GOT3 (cell line): ENCODE measurements around the gene RSPRY1.
A peak's percentile ranks its signal among the peaks of the same experiment; 100 is the strongest.

Experiments
- DNase-seq: peaks from one replicate; lab custom pipeline; 2025; ENCODE audit warnings: mixed read lengths; lab: John Stamatoyannopoulos, UW

The RSPRY1 gene

GRCh38 chr16:57185945-57186871 lies at the start of gene RSPRY1, which contains the start of gene PSME3IP1:
RSPRY1 (plus strand) TSS chr16:57186329; CDS start chr16:57204659, 18,330 bp downstream.
PSME3IP1 (minus strand) TSS chr16:57186039; CDS start chr16:57173854, 12,185 bp downstream.
- peak; percentile 94 for DNase-seq

- DNase-seq: no peak
Observed at GRCh38 chr16:57137043-57137442, 49.1 kb upstream of the RSPRY1 start.

GRCh38 chr16:57137566-57138273 lies 48.4 kb upstream of the RSPRY1 start:
- no peak for DNase-seq

- no peak for DNase-seq
Observed at GRCh38 chr16:57138281-57138935, 47.7 kb upstream of the RSPRY1 start.

DNA sequence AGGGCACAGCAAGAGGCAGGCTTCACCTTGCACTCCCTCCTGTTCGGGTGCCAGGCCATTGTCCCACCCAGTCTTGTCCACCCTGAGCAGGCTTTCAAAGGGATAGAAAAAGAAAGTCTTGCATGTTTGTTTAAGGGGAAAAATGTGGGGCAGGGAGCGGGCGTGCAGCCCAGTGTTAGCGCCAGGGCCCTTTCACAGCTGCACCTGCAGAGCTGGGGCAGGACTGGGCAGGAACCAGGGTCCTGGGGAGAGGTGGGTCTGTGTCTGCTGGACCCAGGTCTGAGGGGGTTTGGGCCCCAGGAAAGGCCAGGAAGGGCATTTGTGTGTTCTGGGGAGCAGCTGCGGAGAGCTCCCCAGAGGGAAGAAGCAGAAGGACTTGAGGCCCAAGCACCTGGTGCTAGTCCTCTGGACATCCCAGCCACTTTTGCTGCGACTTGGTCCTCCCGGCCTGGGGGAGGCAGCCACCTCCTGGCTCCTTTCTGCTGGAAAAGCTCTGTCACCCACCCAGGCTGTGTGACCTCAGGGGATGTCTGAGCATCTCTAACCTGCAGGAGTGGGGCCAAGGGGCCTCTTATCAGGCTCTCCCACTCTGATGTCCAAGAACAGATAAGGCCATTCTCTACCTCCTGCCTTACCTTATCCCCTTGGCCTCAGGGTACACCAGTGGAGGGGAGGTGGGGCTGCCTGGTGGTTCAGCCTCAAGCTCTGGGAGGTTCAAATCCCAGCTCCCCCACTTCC lies 45.0 kb upstream of the RSPRY1 start:
- DNase-seq: no peak

- DNase-seq: no peak
Observed at GRCh38 chr16:57141822-57142631, 44.1 kb upstream of the RSPRY1 start.

- no peak for DNase-seq
Observed at GRCh38 chr16:57143149-57143921, 42.8 kb upstream of the RSPRY1 start.

DNA sequence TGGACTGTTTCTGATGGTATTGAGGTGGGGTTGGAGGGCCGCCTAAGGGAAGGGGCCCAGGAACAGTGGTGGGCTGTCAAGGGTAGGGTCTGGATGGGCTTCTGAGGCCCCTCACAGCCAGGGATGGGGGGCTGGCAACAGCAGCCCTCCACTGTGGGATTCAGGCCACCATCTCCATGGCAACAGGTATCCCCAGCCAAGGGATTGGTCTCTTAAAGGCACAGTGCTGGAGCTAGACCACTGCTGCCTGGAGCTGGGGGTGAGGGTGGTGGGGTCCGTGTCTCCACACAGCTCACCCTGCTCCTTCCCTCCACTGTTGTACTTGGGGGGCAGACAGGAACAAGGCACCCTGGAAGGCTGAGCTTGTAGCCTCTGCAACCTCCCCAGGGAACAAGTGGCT lies 42.1 kb upstream of the RSPRY1 start:
- no peak for DNase-seq

DNA sequence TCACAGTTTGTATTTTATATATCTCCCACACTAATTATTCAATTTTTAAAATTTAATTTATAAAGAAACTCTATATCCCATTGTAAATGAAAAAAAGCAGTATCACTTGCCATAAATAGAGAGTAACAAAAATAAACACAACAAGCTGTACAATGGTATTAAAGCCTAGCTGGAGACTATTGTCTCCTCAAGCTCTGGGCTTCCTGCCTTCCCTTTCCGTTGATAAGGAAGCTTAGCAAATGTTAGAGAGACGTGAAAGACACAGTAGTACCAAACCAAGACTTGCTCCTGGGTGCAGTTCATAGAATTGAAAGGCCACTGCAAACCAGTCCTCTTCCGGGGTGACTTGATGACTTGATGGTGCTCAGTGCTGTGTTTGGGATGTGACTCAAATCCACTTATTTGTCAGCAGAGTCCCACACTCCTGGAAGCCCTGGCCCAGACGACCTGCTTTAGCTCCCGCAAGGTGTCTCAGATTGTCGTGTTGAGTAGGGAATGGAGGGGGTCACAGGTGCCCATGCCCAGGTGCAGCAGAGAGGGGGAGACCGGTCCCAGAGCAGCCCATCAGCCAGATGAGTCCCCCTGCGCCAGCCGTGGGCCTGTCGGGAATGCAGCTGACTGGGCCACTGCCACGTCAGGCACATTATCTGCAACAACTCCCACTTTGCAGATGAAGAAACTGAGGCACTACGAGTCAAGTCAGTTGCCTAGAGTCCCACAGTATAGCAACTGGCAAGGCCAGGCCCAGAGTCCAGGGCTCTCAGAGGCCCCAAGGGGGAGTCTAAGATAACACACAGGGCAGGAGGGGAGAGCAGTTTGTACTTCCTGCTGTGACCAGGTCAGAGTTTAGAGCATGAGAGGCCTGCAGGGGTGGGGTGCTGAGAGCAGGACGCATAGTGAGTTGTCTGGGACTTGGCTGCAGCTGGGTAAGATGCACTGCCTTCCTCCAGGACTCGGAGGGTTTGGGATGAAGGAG lies 40.8 kb upstream of the RSPRY1 start:
- DNase-seq: no peak

DNA sequence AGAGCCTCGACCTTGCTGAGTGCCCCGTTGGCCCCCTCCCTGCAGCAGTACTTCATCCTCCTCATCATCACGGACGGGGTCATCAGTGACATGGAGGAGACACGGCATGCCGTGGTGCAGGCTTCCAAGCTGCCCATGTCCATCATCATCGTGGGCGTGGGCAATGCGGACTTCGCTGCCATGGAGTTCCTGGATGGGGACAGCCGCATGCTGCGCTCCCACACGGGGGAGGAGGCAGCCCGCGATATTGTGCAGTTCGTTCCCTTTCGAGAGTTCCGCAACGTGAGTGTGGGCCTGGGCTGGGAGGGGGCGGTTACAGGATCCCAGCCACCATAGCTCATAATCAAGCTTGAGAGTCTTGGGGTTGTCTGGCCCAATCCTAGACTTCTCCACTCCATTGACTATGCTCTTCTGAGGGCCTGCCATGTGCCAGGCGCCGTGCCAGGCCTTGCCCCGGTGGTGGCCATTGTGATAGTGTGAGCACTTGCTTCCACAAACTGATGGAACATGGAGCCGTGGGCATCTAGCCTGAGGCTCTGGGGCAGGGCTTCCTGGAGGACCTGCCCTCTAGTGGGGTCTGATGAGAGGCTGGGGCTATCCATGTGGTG lies 40.0 kb upstream of the RSPRY1 start:
- no peak for DNase-seq

DNA sequence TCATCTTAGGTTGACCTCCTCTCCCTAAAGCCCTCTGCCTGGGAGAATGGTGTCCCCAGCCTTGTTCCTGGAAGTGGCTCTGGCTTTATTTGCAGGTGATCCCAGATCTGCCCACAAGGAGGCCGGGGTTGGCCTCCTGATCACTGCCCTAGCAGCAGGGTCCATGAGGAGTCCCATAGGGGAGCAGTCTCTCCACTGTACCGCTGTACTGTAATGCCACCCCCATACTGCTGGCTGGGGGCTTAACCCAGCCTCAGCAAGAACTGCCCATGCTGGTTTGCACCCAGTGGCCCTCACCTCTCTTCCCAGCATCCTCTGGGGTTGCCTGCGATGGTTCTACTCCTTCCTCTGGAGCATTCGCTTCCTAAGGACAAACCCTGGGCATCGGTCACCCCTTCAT lies 39.4 kb upstream of the RSPRY1 start:
- no peak for DNase-seq

DNA sequence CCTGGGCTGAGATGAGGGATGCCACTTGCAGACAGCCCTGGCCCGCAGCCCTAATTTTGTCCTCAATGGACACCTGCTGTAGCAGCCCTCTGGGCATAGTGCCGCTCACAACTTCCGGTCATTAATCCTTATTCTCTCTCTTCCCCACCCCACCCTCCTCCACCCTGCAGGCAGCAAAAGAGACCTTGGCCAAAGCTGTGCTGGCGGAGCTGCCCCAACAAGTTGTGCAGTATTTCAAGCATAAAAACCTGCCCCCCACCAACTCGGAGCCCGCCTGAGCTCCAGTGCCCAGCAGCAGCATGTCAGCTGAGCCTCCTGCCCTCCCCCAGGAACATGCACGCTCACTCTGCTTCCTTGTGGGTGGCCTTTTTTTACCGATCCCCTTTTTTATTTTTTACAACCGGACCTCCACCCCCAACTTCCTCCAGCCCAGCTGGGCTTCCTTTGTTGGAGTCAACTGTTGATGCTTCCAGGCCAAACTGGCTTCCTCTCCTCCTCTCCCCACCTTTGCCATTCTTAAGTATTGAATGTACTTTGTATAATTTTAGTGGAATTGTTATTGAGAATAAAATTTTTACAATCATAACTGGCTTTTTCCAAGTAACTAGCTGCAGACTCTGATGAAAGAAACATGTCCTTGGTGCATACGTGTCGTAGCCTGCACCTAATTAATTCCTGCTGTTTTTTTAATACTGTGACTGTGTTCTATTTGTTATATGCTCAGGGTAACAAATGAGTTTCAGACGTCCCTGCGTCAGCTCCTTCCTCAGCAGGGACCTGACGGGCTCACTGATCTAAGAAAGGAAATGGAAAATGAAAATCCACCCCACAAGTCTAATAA lies 38.5 kb upstream of the RSPRY1 start:
- no peak for DNase-seq

GRCh38 chr16:57148481-57148880 lies 37.6 kb upstream of the RSPRY1 start:
- no peak for DNase-seq

- DNase-seq: no peak
Observed at GRCh38 chr16:57149391-57149790, 36.7 kb upstream of the RSPRY1 start.

DNA sequence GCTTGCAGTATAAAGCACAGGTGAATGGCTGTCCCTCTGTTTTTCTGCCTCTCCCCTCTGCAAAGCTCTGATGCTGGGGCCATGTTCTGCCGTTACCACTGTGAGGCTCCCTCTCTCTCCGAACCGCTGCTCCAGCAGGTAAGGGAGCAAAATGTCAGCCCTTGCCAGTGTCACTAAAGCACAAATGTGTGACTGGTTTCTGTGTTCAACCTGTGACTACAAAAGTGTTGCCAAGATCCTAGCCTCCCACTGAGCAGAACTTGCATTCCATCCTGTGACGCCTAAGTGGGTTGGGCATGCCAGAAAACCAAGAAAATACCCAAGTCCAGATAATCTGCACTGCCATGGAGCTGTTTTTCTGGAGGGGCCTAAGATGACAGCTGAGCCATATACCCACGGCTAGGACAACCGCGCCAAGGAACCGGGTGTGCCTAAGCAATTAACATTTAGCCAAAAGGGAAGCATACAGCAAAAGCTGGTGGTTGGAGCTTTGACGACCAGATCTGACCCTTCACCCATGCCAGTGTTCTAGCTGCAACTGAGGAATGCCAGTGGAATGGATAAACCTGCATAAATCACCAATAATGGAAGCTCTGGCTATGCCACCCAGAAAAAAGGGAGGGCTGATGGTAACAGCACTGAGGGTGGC lies 35.3 kb upstream of the RSPRY1 start:
- no peak for DNase-seq

- DNase-seq: no peak
Observed at GRCh38 chr16:57151369-57151768, 34.8 kb upstream of the RSPRY1 start.
